ENCODE data around the gene AKAP10. TPM values are rescaled to one million over a fixed set of nuclear protein-coding genes. Genes with fewer than 3 reads are reported as not detected.
"Not testable (repeated sequence)": the region's sequence is repeated elsewhere in the genome, so short reads cannot be mapped to it uniquely, and the experiment has no call there.

AKAP10 gene
- total RNA-seq, 1 donor from 2014 or later = 51.5 TPM

GRCh38 chr17:19978805-19979211 is 1.2 kb upstream of the AKAP10 start:
- no peaks in the 10 kb centered on the region for H3K27me3 Mint-ChIP-seq
- DNase-seq (no peak), ATAC-seq (ENCODE audit: low read depth) (no peak)
- H3K27ac Mint-ChIP-seq = peak overlapping the region; percentile 99
- CTCF ChIA-PET = no interaction called here
- no peak for TF ChIP-seq CTCF (IDR thresholded peaks at IDR 0.05)
- no peaks in the 10 kb centered on the region for H3K9me3 Mint-ChIP-seq
- H3K36me3 Mint-ChIP-seq (ENCODE audit: low read depth) = peaks cover 14% of the 10 kb centered on the region
- POLR2A ChIA-PET = interaction anchor here (1.0 to 2.3 kb wide), 5 partner anchors 14 to 1796 kb away, joined by 3 to 17 read pairs (median 5); partner anchors contain the start of genes ALKBH5 and SPECC1
- peak overlapping the region; percentile 99 for H3K4me3 Mint-ChIP-seq
- peaks cover 39% of the 10 kb centered on the region for H3K4me1 Mint-ChIP-seq
- intact Hi-C loops (cut with micrococcal nuclease) = loop anchor here (2.0 to 10.0 kb wide), 5 partner anchors 330 to 1306 kb away; partner anchors contain the start of genes ALDH3A2, DHRS7B, MAP2K3 and USP22

GRCh38 chr17:19978209-19978802 is 678 bp upstream of the AKAP10 start:
- Mint-ChIP-seq H3K27me3 (no peaks in the 10 kb centered on the region), H3K36me3 (ENCODE audit: low read depth) (peaks cover 18% of the 10 kb centered on the region), H3K27ac (peak overlapping the region; percentile 99), H3K9me3 (no peaks in the 10 kb centered on the region), H3K4me3 (peak overlapping the region; percentile 99), H3K4me1 (peaks cover 44% of the 10 kb centered on the region)
- CTCF ChIA-PET = interaction anchor here (1.0 to 1.1 kb wide), 2 partner anchors 15 to 28 kb away, joined by 3 to 5 read pairs; no protein-coding TSS in a partner anchor
- POLR2A ChIA-PET = interaction anchor here (1.0 to 2.3 kb wide), 10 partner anchors 11 to 1795 kb away, joined by 3 to 17 read pairs (median 5); partner anchors contain the start of genes ALDH3A2, ALKBH5, MAPK7 and SPECC1
- intact Hi-C loops (cut with micrococcal nuclease) = loop anchor here (2.0 to 10.0 kb wide), 5 partner anchors 330 to 1306 kb away; partner anchors contain the start of genes ALDH3A2, DHRS7B, MAP2K3 and USP22
- peak; percentile 48 for ATAC-seq (ENCODE audit: low read depth)
- no peak for DNase-seq
- no peak for TF ChIP-seq CTCF (IDR thresholded peaks at IDR 0.05)

GRCh38 chr17:19975601-19976000 is 2.0 kb downstream of the AKAP10 start:
- Mint-ChIP-seq H3K4me1 (peaks cover 43% of the 10 kb centered on the region), H3K4me3 (peak overlapping the region; percentile 33), H3K9me3 (no peaks in the 10 kb centered on the region), H3K36me3 (ENCODE audit: low read depth) (peaks cover 27% of the 10 kb centered on the region), H3K27ac (peak overlapping the region; percentile 35), H3K27me3 (no peaks in the 10 kb centered on the region)
- ChIA-PET CTCF (no interaction called here), POLR2A (no interaction called here)
- DNase-seq = no peak
- no peak for ATAC-seq (ENCODE audit: low read depth)
- intact Hi-C loops (cut with micrococcal nuclease) = loop anchor here (5.0 to 10.0 kb wide), 3 partner anchors 468 to 1309 kb away; partner anchors contain the start of genes DHRS7B and MAP2K3
- TF ChIP-seq CTCF (IDR thresholded peaks at IDR 0.05) = no peak

- peaks cover 44% of the 10 kb centered on the region for H3K36me3 Mint-ChIP-seq (ENCODE audit: low read depth)
- ChIA-PET CTCF (no interaction called here), POLR2A (no interaction called here)
- ATAC-seq (ENCODE audit: low read depth) (no peak), DNase-seq (no peak)
- TF ChIP-seq CTCF (IDR thresholded peaks at IDR 0.05) = no peak
- H3K9me3 Mint-ChIP-seq = no peaks in the 10 kb centered on the region
- intact Hi-C loops (cut with micrococcal nuclease) = loop anchor here (10.0 kb wide), 1 partner anchor 1312 kb away; the partner anchor contains the start of gene MAP2K3
- no peak overlapping the region for H3K27ac Mint-ChIP-seq
- peaks cover 38% of the 10 kb centered on the region for H3K4me1 Mint-ChIP-seq
- H3K4me3 Mint-ChIP-seq = no peak overlapping the region
- H3K27me3 Mint-ChIP-seq = no peaks in the 10 kb centered on the region
Measured at GRCh38 chr17:19973156-19973555, 4.5 kb downstream of the AKAP10 start.

GRCh38 chr17:19962954-19963353 is 14.7 kb downstream of the AKAP10 start:
- intact Hi-C loops (cut with micrococcal nuclease) = not testable (repeated sequence)
- POLR2A ChIA-PET = interaction anchor here (0.6 to 0.7 kb wide), 2 partner anchors 14 to 1861 kb away, joined by 3 to 4 read pairs; no protein-coding TSS in a partner anchor

More at GRCh38 chr17:19962954-19963353, 14.7 kb downstream of the AKAP10 start:
- DNase-seq; H3K4me3 Mint-ChIP-seq; CTCF ChIA-PET; H3K4me1 Mint-ChIP-seq; ATAC-seq (ENCODE audit: low read depth); H3K27ac Mint-ChIP-seq; H3K9me3 Mint-ChIP-seq; H3K27me3 Mint-ChIP-seq: not testable (repeated sequence)
- peaks cover 74% of the 10 kb centered on the region for H3K36me3 Mint-ChIP-seq (ENCODE audit: low read depth)
